ENCODE results near the gene UFM1.

DNA sequence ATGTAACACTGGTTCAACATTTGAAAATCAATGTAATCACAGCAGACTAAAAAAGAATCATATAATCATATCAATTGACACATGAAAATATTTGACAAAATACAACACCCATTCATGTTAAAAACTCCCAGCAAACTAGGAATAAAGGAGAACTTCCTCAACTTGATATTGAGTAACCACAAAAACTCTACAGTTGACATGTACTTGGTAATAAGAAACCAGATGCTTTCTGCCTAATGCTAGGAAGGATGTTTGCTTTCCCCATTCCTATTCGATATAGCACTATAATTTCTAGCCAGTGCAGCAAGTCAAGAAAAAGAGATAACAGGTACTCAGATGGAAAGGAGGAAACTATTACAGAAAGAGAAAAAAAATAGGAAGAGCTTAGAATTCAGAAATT lies 26.9 kb downstream of the UFM1 start:
- TF ChIP-seq CTCF (conservative IDR thresholded peaks at IDR 0.05; ENCODE audit: low read length) = no peak
- no peak for TF ChIP-seq EZH2phosphoT487 (IDR thresholded peaks at IDR 0.05; ENCODE audit: borderline replicate concordance)

Data from Loucy (cell line).